Non-pigmented ciliary epithelial cell (primary cell): ENCODE measurements around the gene MEPE.
"Not testable (repeated sequence)": the region's sequence is repeated elsewhere in the genome, so short reads cannot be mapped to it uniquely, and the experiment has no call there.

Experiments used
- DNase-seq: peaks from one replicate; pipeline ENCODE4 v3.0.0-alpha.2; 2010; ENCODE audit warnings: low read depth

Gene MEPE

DNA sequence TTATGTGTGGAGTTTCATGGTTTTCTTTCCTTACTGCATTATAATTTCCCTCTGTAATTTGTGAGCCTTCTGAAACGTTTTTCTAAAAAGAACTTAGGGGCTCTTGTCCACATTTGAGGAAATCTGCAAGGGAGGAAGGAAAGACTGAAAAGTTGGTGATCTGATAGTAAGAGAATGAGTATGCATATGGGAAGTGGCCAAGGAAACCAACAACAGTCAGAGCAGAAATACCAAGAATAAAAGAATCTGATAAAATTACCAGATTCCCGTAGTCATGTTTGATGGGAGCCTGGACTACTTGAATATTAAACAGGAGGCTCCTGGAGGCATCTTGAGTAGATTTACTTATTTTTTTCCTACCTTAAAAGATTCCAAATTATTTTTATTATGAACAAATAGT lies 50.1 kb downstream of the MEPE start:
- no peak for DNase-seq

- no peak for DNase-seq
Observed at GRCh38 chr4:87884976-87885549, 52.3 kb downstream of the MEPE start.

GRCh38 chr4:87886083-87886482 lies 53.3 kb downstream of the MEPE start:
- no peak for DNase-seq

- not testable (repeated sequence) for DNase-seq
Observed at GRCh38 chr4:87890753-87891152, 58.0 kb downstream of the MEPE start.

GRCh38 chr4:87895964-87896621 lies 63.3 kb downstream of the MEPE start:
- peak; percentile 73 for DNase-seq
